HCEC 1CT (cell line): Measurements from ENCODE around the gene RPP25L.

Experiments used
- DNase-seq: peaks from one replicate; pipeline ENCODE4 v3.0.0-alpha.2; 2017

RPP25L gene

DNA sequence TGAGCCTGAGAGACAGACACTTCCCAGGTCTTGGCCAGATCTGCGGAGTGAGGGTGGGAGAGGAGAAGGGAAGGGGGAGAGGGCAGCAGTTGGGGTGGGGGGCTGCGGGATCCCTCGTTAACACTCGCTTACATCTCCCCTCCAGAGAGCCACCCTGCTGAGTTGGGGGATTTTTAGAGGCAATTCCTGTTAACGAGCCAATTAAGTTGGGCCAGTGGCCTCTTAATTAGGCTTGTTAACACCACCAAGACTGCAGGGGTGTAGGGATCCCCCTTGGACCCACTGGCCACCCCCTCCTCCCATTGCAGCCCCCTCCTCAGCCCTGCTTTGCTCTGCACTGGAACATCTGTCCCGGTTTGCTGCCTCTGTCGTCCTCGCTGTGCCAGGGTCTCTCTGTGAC, 46.0 kb downstream of the RPP25L start:
- no peak for DNase-seq

DNA sequence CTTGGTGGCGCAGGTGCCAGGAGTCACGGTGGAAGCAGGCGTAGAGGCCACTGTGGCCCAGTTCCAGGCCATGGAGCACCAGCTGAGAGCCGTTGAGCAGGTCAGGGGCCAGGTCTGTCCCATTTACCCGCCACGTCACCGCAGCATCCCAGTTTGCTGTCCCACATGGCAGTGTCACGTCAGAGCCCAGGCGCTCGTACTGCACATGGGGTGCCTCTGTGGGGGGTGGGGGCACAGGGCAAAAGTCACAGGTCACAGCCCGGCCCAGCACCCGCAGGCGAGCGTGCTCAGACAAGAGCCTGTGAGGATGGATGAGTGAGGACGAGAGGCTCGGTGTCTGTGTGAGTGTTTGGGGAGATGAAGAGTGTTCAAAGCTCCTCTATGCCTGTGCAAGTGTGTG, 47.3 kb downstream of the RPP25L start:
- DNase-seq, result no peak

- DNase-seq, result no peak
Observed at GRCh38 chr9:34563262-34563661, 48.6 kb downstream of the RPP25L start.

DNA sequence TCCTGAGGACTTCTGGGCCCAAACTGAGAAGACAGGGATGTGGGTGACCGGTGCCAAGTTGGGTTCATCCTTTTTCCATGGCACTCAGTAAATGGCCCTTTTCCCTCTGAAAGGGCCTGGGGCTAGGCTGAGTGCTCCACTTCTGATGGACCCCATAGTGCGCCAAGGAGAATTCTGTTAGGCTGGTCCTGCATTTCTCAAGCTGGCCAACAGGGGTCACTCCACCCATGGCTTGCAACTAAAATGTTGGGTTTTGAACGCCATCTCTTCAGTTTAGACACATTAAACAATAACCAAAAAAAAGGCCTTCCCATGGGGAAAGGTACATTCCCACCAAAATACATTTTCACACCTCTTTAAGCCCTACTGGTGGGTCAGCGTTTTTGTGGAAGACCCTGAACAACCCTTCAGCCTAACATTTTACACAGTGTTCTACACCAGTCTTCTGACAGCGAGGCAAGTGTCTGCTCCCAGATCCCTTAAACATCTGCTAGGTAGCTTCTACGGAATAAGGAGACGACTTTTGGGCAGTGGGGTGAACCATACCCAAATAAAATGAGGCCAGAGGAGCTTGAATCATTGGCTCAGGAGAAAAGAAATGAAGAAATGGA, 49.7 kb downstream of the RPP25L start:
- DNase-seq, result no peak

- DNase-seq, result no peak
Observed at GRCh38 chr9:34560599-34561214, 51.2 kb downstream of the RPP25L start.
